Activated CD8-positive, alpha-beta memory T cell treated with anti-CD3 and anti-CD28 coated beads, Interleukin-2, amount 50 U/mL, for 48 hours (primary cell): ENCODE results near the gene PIF1.
"Not testable (repeated sequence)": the region's sequence is repeated elsewhere in the genome, so short reads cannot be mapped to it uniquely, and the experiment has no call there.

ENCODE experiments used
- DNase-seq: peaks from one replicate; pipeline ENCODE4 v3.0.0-alpha.2; 2020

Gene PIF1

DNA sequence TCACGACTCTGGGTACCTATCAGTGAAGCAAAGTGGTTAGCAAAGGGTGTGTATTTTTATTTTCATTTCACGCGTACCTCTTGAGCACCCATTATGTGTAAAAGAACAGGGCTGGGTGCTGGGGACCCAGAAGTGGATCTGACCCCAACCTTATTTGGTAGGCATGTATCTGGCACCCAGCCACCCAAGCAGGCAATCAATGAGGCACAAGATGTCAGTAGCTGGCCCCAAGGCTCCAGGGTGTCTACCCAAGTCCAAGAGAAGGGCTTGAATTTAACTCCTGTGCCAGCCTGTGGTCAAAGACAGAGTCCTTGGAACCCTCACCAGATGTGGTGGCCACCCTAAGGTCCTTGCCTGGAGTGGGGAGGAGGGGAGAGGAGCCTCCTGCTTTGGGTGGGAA lies 22.0 kb upstream of the PIF1 start:
- DNase-seq, result no peak

DNA sequence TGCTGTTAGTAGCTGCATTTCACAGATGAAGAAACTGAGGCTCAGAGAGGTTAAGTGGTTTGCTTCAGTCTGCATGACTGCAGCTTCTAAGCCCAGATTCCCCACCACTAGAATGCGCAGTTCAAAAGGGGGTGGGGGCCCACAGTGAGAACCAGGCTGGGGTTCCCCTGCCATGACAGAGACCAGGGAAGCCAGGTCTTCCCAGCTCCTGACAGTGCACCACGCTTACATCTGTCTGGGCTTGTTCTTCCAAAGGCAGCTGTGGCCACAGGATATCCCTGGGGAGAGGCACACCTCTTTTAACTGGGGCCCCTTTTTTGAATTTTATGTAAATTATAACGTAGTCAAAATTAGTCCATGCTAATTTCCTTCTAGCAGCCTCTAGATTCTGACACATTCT lies 21.6 kb upstream of the PIF1 start:
- DNase-seq, result no peak

DNA sequence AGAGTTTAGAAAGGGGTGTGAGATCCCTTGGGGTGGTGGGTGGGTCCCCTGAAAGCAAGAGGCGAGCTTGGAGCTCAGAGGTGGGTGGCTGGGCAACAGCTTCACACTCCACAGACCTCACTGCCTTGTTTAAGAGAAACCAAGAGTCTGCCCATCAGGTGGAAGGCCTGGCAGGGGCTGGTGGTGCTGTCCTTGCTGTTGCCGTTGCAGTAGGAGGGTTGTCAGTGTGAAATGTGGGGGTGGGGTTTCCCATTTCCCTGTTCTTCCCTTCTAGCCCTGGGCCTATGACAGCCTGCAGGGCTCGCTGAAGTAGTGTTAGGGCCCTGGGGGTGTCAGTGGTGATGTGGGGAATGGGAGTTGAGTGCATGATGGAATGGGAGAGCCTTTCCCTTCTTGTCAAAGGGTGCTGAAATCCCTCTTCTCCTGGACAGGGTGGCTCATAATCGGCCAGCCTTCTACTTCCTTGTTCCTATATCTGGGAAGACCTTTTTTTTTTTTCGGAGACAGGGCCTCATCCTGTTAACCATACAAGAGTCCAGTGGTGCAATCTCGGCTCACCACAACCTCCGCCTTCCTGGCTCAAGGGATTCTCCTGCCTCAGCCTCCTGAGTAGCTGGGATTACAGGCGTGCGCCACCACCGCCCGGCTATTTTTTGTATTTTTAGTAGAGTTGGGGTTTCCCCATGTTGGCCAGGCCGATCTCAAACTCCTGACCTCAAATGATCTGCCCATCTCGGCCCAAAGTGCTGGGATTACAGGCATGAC lies 20.6 kb upstream of the PIF1 start:
- DNase-seq, result no peak

DNA sequence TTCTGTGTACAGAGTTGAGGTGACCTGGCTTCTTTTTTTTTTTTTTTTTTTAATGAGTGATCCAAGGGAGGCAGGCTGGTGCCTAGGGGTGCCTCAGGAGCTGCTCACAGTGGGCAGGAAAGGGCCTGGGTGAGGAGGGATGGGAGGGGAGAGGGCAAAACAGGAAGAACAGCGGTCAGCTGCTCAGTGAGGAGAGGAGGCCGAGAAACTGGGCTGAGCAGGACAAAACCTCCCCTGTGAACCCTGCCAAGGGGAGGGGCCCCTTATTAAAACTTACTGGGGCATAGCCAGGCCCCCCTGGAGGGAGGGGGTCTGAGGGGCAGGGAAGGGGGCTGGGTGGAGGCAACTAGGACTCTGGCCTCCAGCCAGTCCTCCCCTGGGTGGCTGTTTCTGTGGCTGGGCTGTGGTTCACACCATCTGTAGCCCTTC lies 19.8 kb upstream of the PIF1 start:
- DNase-seq, result no peak

DNA sequence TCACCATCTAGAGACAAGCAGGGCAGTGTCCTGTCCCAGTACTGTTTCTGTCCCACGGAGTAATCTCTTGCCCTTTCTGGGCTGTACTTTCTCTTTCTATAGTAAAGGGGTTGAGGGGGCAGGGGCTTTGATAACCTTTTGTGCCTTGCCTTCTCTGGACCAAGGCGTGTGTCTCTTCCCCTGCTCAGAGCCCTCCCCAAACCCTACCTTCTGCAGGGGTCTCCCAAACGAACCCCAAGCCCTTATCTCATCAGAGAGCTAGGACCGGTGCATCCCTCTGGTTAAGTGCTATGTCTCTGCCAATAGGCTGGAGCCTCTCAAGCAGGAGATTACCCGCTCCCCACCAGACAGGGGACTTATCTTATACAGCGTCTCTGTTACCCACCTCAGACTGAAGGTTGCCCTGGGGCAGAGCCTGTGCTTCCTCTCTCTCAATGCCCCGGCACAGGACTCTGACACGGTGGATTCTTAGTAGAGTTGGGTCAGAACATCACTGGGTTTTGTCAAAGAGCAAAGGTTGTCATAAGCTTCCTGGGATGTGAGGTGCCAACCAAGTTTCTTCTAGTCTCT lies 19.2 kb upstream of the PIF1 start:
- no peak for DNase-seq

DNA sequence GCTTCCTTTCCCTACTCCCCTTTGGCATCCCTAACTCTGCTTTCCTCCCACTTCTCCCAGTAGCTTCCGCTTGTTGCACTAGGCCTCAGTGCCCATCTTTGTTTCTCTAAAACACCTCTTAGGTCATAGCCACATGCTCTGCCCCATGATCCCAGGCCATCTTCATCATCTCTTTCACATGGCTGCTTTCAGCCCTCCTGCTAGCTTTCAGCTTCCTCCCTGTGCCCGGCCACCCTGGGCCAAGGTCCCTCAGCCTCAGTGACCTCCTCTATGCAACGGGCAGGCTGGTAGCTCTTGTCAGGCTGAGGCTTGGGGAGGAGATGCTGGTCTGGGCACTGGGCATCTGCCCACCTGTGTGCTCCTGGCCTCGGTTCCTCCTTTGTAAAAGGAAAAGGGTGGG lies 18.5 kb upstream of the PIF1 start:
- DNase-seq, result no peak

DNA sequence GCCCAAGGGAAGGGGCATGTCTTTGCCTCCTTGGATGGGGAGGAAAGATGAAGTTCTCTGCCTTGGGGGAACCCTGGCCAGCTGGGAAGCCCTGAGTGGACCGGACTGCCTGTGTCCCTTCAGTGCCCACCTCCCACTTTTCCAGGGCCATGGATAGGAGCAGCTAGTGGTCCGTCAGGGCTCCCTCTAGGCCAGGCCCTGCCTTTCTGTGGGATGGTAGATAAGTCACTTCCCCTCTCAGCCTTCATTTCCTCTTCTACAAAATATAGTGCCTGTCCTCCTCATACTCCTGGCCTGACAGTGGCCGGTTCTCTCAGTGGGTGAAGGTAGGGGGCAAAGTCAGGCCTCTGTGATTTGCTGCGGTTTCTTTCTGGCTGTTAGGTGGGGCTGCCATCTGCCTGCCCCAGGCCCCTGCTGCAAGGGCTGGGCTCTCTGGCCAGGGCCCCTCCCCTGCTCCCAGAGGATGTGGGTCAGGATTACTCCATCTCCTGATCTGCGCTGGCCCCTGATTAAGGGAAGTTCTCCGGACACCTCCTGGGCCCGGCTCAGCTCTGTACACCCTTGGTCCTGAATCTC lies 17.6 kb upstream of the PIF1 start:
- no peak for DNase-seq

DNA sequence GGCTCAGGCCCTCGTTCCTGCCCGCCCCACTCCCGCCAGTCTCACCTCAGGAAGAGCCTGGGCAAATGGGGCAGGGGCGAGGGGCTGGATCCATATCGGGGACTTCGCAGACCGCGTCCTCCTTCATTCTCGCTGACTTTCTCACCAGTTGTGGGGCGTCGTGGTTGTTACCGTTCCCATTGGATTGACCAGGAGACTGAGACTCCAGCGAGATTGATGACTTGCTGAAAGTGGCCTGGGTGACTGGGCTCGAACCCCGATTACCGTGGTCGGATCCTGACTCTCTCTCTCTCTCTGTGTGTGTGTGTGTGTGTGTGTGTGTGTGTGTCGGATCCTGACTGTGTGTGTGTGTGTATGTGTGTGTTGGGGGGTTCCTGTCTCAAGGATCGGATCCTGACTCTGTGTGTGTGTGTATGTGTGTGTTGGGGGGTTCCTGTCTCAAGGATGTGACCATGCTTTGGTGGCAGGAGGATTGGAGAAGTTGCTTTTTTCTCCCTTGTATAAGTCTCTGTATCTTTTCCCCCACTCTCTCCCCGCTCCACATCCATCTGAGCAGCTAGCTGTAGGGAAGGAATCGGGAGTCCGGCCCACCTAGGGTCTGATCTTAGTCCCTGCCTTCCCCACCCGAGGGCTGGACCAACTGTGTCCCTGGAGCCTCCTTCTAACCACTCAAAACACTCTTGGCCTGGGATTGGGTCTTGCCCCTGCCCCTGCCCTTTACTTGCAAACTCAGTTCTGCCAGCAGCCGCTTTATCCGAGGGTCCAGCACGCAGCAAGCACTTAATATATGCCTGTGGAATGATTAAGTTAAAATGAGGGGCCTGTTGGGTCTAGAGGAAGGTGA lies 16.9 kb upstream of the PIF1 start:
- DNase-seq, result no peak

DNA sequence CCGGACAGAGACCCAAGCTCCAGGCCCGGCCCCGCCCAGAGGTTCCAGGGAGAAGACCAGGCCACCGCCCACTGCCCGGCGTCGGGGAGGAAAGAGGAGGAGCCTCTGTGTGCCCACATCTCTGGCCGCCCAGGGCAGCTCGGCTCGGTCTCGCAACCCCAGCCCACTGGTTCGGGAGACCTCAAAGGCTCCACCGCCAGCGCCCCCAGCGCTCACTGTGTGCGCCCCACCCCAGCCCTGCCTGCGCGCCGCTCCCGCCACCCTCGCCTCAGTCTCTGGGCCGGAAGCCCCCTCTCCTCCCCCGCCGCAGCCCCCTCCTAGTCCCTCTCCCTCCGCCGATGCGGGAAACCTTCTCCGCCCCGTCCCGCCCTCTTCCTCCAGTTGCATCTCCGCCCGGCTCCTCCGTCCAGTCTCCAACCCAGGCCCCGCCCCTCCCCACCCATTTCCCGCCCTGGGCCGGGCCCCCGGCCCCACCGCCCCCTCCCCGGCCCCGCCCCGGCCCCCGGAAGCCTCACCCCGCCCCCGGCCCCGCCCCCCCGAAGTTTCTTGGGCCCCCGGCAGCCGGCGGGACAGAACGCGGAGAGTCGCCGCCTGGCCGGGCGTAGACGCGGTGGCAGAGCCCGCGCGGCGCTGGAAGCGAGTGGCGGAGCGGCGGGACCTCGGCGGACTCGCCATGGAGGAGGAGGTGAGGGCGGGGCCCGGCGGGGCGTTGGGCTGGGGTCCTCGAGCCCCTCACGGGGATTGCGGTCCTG lies 16.1 kb upstream of the PIF1 start, which contains the start of gene PLEKHO2:
Gene PLEKHO2, plus strand, starts transcription at position 572 of the 752 bp plus-strand sequence. Its CDS starts 102 bp downstream, at position 674.
- peak; percentile 90 for DNase-seq

DNA sequence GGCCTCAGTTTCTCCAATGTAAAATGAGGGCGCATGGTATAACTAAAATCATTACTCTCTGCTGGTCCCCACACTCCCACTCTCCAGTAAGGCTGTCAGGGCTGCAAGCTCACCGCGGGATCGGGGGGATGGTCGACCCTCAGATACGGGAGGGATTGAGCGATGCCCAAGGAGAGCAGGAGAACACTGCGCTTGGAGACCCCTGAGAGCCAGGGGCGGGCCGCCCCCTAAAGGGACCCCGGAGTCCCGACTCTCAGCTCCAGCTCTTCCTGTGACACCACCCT lies 15.6 kb upstream of the PIF1 start:
- no peak for DNase-seq

DNA sequence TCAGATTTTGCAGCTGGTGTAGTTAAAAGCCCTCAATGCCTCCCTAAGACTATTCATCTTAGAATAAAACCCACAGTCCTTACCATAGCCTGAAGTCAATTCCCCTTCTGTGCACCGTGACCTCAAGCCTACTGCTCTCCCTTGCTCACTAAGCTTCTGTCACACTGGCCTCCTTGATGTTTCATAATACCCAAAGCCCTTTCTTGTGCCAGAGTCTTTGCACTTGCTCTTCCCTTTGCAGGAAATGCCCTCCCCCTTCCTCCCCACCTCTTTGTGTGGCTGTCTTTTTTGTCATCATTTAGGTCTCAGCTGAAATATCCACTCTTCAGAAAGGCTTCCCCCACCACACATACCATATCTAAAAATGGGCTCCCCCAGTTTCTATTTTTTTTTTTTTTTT lies 12.1 kb upstream of the PIF1 start:
- DNase-seq, result no peak

DNA sequence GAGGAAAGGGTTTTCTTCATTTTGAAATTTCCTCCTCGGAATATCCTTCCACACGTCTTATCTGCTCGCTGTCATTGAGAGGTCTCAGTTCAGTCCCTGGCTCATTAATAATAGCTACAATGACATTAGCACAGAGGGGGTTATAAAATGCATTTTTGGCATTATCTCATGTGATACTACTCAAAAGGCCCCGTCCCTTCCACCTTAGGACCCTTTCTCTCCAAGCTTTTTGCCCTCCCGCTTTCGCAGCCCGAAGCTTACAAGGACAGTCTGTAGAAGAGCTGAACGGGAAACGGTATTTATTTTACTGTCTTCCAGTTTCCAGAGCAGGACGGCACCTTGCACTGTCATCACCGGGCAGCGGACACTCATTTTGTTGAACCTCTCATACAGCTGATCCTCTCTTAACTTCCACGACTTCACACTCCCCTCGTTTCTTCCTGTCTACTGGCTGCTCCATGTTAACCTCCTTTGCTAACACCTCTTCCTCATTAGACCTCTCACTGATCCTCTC lies 10.6 kb upstream of the PIF1 start:
- DNase-seq, result no peak

DNA sequence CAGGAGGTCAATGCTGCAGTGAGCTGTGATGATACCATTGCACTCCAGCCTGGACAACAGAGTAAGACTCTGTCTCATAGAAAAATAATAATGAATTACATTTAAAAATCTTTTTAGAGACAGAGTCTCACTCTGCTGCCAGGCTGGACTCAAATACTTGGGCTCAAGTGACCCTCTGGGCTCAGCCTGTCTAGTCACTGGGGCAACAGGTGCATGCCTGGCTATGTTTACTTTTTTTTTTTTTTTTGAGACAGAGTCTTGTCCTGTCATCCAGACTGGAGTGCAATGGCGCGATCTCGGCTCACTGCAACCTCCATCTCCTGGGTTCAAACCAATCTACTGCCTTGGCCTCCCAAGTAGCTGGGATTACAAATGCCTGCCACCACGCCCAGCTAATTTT lies 8.2 kb upstream of the PIF1 start:
- DNase-seq, result no peak

DNA sequence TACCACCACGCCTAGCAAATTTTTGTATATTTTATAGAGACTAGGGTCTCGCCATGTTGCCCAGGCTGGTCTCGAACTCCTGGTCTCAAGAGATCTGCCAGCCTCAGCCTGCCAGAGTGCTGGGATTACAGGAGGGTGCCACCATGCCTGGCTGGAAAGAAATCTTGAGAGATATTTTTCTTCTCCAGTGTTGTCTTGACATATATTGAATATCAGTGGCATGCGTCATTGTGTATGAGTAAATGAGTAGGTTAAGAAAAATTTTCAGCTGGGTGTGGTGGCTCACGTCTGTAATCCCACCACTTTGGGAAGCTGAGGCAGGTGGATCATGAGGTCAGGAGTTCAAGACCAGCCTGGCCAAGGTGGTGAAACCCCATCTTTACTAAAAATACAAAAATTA lies 3.5 kb upstream of the PIF1 start:
- DNase-seq, result no peak

DNA sequence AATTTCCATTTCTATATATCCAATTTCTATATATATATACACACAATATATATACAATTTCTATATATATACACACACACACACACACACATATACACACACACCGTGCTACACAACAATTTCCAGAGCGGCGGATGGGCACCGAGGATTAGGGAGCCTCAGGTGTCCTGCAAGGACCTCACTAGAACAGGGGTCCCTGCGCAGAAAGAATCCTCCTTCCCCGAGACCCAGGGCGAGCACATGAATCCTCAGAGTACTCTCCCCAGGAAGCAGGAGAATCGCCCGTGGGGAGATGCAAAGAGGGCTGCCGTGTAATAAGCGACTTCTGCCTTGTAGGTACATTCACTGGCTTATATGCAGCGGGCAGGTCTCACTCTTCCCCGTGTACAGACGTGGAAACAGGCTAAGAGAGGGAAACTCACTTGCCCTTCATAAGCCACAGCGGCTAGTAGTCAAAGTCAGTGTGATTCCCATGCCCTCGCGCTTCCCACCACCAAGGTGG lies 467 bp downstream of the PIF1 start:
- peak; percentile 71 for DNase-seq

DNA sequence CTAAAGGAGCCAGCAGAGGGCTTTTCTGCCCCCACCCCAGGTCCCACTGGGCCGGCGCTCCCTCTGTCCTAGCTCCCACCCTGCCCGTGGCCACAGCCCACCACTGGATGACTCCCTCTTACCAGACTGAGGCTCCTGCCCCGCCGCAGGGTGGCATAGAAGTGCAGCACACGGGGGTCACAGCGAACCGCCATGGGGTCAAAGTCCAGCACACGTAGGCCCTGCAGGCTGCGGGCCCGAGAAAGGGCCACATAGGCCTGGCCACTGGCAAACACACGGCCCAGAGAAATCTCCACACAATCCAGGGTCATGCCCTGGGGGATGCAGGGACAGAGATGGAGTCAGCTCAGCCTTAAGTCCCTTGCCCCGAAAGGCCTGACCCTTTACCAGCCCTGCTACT lies 9.0 kb downstream of the PIF1 start:
- no peak for DNase-seq

DNA sequence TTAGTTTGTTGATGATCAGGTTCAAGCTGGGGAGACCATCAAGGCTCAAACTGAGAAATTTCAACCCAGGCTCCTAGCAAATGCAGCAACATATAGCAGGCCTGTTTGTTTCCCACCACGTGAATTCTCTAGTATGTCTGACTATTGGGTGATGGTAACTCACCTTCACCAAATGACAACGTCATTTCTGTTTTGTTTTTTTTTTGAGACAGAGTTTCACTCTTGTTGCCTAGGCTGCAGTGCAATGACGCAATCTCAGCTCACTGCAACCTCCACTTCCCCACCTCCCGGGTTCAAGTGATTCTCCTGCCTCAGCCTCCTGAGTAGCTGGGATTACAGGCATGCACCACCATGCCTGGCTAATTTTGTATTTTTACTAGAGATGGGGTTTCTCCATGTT lies 10.5 kb downstream of the PIF1 start:
- DNase-seq, result not testable (repeated sequence)

DNA sequence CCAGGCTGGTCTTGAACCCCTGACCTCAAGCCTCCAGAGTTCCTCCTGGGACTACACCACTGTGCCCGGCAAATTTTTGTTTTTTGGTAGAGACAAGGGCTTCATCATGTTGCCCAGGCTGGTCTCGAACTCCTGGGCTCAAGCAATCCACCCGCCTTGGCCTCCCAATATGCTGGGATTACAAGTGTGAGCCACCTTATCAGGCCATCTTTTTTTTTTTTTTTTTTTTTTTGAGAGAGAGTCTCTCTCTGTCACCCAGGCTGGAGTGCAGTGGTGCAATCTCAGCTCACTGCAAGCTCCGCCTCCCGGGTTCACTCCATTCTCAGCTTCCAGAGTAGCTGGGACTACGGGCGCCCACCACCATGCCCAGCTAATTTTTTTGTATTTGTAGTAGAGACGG lies 11.2 kb downstream of the PIF1 start:
- not testable (repeated sequence) for DNase-seq

DNA sequence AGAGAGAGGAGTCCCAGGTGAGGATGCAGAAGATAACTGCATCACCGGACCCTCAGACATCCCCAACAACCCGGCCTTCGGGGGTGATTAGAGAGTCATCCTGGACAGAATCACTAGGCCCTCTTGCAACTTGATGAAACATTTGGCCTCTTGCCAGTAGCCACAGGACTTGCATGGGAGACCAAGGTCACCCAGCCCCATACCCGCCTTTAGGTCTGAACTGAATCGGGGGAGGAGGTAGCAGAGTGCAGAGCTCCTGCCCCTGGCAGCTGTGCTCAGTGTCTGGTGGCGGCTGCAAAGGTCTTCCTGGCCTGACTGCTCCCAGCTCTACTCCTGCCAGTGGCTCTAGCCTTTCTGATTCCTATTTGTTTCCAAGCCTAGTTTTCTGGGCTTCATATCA lies 12.4 kb downstream of the PIF1 start:
- DNase-seq, result no peak

DNA sequence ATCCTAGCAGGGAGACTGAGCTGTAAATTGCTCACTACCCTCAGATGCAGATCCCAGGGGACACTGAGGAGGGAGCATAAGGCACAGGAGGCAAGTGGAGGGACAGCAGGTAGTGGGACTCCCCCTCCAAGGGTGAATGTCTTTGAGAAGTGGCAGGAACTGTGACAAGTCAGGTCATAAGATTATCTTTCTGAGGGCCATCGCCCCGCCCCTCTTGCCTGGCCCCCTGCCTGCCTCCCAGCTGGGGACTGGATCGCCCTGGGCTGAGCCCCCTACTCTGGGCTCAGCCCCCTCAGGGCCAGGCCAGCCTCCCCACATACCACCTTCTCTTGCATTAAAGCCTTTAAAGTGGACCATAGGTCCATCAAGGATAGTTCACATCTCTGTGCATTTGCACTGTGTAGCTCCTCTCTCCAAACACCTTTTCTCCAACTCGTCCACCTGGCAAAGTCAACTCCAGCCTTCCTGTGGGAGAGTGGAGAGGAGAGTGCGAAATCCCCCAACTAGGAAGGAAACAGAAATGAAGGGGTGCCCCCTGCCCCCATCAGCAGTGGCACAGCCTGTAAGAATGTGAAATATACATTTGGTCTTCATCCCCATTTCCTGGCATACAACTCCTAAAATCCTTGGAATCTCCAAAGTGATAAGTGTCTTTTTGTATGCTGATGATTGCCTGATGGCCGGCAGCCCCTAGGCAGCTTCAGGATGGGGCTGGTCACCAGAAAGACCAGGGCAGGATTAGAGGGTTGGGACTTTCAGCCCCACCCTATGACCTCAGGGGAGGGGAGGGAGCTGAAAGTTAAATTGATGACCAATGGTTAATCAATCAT lies 14.7 kb downstream of the PIF1 start:
- DNase-seq, result no peak

DNA sequence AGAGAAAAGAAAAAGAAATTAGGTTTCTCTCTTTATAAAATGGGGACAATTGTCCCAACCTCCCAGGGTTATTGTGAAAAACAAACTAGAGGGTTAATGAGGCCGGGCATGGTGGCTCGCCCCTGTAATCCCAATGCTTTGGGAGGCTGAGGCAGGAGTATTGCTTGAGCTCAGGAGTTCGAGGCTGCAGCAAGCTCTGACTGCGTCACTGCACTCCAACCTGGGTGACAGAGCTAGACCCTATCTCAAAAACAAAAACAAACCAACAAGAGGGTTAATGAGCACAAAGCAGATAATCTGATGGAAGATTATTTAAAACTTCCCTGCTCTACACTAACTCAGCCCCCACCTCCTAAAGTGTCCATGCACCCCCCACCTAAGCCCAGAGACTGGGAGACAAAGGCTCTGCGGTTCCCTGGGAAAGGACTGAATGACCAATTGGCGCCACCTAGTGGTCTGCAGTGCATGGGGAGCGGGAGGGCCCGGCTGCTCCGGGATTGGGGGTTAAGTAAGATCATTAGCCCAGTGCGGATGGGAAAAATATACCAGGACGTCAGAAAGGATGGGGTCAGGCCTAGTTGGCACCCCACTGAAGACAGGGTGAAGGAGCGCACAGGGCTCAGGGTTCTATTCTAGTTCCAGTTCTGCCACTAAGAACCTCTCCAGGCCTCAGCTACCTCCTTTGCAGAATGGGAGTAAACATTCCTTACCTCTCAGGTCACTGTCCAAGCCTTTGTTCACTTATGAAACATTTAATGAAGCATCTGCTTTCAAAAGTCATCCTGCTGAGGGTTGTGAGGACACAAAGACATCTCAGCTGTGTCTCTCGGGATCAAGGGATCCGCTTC lies 15.6 kb downstream of the PIF1 start:
- peak; percentile 90 for DNase-seq
